ENCODE results near the gene GNAT1. TPM values are rescaled to one million over a fixed set of nuclear protein-coding genes. Genes with fewer than 3 reads are reported as not detected.

The GNAT1 gene
- total and polyA plus RNA-seq, 2 of the 13 experiments (the other 11 are each of a cell fraction or from before 2014, with no cell fraction given) = 0.15 TPM; not detected in 1

GRCh38 chr3:50160561-50160983 lies 30.8 kb upstream of the GNAT1 start (continued):
- TF ChIP-seq GTF3A (CRISPR knock-in tag; conservative IDR thresholded peaks at IDR 0.05) (no peak), GTF2F1 (IDR thresholded peaks at IDR 0.05; ENCODE audit: low read length) (no peak), MTF1 (CRISPR knock-in tag; IDR thresholded peaks at IDR 0.05) (no peak), RCOR2 (CRISPR knock-in tag; IDR thresholded peaks at IDR 0.05) (no peak), RXRB (CRISPR knock-in tag; IDR thresholded peaks at IDR 0.05; ENCODE audit: borderline replicate concordance) (no peak), ZNF766 (CRISPR knock-in tag; IDR thresholded peaks at IDR 0.05; ENCODE audit: borderline replicate concordance) (no peak), ZNF331 (CRISPR knock-in tag; IDR thresholded peaks at IDR 0.05) (no peak), ASH2L (IDR thresholded peaks at IDR 0.05; ENCODE audit: insufficient read length, low read depth, low read length) (no peak), RERE (CRISPR knock-in tag; IDR thresholded peaks at IDR 0.05; ENCODE audit: low read depth) (no peak), ZNF468 (CRISPR knock-in tag; IDR thresholded peaks at IDR 0.05) (no peak)

Data from HepG2 (cell line).